ENCODE data around the gene LRCH4.

DNA sequence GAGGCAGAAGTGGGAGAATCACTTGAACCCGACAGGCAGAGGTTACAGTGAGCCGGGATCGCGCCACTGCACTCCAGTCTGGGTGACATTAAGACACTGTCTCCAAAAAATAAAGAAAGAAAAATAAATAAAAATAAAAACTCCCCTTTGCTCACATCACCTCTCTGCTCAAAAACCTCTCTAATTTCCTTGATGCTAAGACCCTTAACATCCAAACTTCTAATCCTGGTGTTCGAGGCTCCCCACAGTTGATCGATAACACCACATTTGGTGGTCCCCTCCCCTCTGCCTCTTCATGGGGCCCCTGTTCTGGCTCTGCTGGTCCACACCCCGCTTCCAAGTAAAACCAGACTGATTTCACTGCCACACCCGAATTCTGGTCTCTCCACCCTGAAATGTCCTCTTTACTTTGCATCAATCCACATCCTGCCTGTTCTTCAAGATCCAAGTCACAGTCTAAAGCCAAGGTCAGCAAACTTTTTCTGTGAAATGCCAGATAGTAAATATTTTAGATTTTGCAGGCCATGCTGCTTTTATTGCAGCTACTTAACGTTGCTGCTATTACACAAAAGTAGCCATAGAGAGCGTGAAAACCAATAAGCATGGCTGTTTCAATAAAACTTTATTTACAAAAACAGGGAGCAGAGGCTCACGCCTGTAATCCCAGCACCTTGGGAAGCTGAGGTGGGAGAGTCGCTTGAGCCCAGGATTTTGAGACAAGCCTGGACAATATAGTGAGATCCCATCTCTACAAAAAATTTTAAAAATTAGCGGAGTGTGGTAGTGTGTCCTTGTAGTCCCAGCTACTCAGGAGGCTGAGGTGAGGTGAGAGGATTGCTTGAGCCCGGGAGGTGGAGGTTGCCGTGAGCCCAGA is 38.3 kb upstream of the LRCH4 start:
- TF ChIP-seq, protein P1, sequence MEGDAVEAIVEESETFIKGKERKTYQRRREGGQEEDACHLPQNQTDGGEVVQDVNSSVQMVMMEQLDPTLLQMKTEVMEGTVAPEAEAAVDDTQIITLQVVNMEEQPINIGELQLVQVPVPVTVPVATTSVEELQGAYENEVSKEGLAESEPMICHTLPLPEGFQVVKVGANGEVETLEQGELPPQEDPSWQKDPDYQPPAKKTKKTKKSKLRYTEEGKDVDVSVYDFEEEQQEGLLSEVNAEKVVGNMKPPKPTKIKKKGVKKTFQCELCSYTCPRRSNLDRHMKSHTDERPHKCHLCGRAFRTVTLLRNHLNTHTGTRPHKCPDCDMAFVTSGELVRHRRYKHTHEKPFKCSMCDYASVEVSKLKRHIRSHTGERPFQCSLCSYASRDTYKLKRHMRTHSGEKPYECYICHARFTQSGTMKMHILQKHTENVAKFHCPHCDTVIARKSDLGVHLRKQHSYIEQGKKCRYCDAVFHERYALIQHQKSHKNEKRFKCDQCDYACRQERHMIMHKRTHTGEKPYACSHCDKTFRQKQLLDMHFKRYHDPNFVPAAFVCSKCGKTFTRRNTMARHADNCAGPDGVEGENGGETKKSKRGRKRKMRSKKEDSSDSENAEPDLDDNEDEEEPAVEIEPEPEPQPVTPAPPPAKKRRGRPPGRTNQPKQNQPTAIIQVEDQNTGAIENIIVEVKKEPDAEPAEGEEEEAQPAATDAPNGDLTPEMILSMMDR (IDR thresholded peaks at IDR 0.05) = no peak
- no peak for TF ChIP-seq POLR2A (IDR thresholded peaks at IDR 0.05)

All from thyroid gland (tissue), 4 donors.